D341Med (cell line): Measurements from ENCODE around the gene CACNB1.

Experiments
- DNase-seq: peaks from one replicate; pipeline ENCODE4 v3.0.0; 2012; ENCODE audit warnings: low spot score

Gene CACNB1

GRCh38 chr17:39197380-39198185 is at the start of gene CACNB1:
TSS of gene CACNB1 (minus strand) at chr17:39197669. CDS start at chr17:39197495, 174 bp downstream.
- DNase-seq = peak; percentile 98

GRCh38 chr17:39246274-39246673 is 48.8 kb upstream of the CACNB1 start:
- peak; percentile 40 for DNase-seq

GRCh38 chr17:39244600-39245570 is 47.4 kb upstream of the CACNB1 start:
- peak; percentile 86 for DNase-seq

GRCh38 chr17:39244016-39244599 is 46.6 kb upstream of the CACNB1 start:
- peak; percentile 42 for DNase-seq

- peak; percentile 39 for DNase-seq
Observed at GRCh38 chr17:39243155-39243554, 45.7 kb upstream of the CACNB1 start.

- DNase-seq = no peak
Observed at GRCh38 chr17:39240631-39241030, 43.2 kb upstream of the CACNB1 start.

GRCh38 chr17:39239640-39240314 is 42.3 kb upstream of the CACNB1 start:
- peak; percentile 88 for DNase-seq

- peak; percentile 38 for DNase-seq
Observed at GRCh38 chr17:39238311-39238972, 41.0 kb upstream of the CACNB1 start.

GRCh38 chr17:39237586-39237985 is 40.1 kb upstream of the CACNB1 start:
- DNase-seq = peak; percentile 29

- peak; percentile 33 for DNase-seq
Observed at GRCh38 chr17:39236981-39237441, 39.5 kb upstream of the CACNB1 start.

GRCh38 chr17:39236450-39236927 is 39.0 kb upstream of the CACNB1 start:
- DNase-seq = peak; percentile 37

- peak; percentile 88 for DNase-seq
Observed at GRCh38 chr17:39235555-39236449, 38.3 kb upstream of the CACNB1 start.

GRCh38 chr17:39231591-39232551 is 34.4 kb upstream of the CACNB1 start:
- DNase-seq = peak; percentile 97

- DNase-seq = peak; percentile 51
Observed at GRCh38 chr17:39231091-39231561, 33.7 kb upstream of the CACNB1 start.

- DNase-seq = no peak
Observed at GRCh38 chr17:39230361-39230760, 32.9 kb upstream of the CACNB1 start.

GRCh38 chr17:39229274-39229913 is 31.9 kb upstream of the CACNB1 start:
- no peak for DNase-seq

GRCh38 chr17:39227364-39227919 is 30.0 kb upstream of the CACNB1 start:
- no peak for DNase-seq
